Lower leg skin (tissue), 4 donors: ENCODE results near the gene NEUROD1. TPM values are rescaled to one million over a fixed set of nuclear protein-coding genes. Genes with fewer than 3 reads are reported as not detected.

ENCODE experiments used
- DNase-seq, 2 donors: peaks; one replicate each; pipeline ENCODE4 v3.0.0-alpha.2; 2019; ENCODE audit warnings: low spot score in 2 of 2
- H3K4me3 ChIP-seq: fragments of 200-600 bp; sonication (generic); 2 replicates; pipeline ENCODE4 v1.5.1; 2017; ENCODE audit warnings: mild to moderate bottlenecking, low read depth; ENCODE audit not compliant: poor library complexity, severe bottlenecking
- POLR2A ChIP-seq, 2 donors: fragments of 450-650 bp; IDR thresholded peaks; one replicate each; pipeline ENCODE4 v1.6.1; 2016 to 2017; ENCODE audit warnings: antibody characterized with exemption in 2 of 2, mild to moderate bottlenecking in 1 of 2, moderate library complexity in 1 of 2
- WGBS, 2 donors: methylation state at CpG; one replicate each; pipeline ENCODE4 v1.1.5; 2018; 5-methylcytosine and 5-hydroxymethylcytosine counted together
- intact Hi-C: fragments of 100-400 bp; cut with DNase I; formaldehyde crosslinking; loops from one replicate; pipeline ENCODE4 v1.15.0; 2023; ENCODE audit warnings: low total_unique reads
- total RNA-seq, 4 donors: library from RNA; depleted of rRNA; stranded (reverse); fragments of >200 nt; gene quantifications; one replicate each; pipeline ENCODE4 v1.1.0, GENCODE V29; 2016
- TF ChIP-seq, protein P1 (sequence below), 3 donors: fragments of 450-650 bp; IDR thresholded peaks; one replicate each; pipeline ENCODE4 v1.5.1; 2016; ENCODE audit warnings: antibody characterized with exemption in 3 of 3, mild to moderate bottlenecking in 3 of 3, moderate library complexity in 2 of 3

Gene NEUROD1
- total RNA-seq, 4 donors from 2014 or later: not detected

DNA sequence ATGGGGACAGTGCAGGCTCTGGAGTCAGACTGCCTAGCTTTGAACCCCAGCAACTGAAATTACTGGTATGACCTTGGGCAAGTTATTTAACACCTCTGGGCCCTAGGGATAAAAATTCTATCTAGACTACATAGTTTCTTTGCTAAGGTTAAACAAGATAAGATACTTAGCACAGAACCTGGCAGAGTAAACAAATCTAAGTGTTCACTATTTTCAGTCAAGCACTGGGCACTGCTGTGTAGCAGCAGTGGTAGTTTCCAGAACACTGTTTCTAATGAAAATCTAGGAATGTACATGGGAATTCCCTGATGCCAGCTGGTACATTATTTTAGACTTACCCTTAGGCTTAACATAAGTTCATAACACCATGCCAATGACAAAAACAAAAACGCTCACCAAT, 40.6 kb downstream of the NEUROD1 start:
- TF ChIP-seq, protein P1, sequence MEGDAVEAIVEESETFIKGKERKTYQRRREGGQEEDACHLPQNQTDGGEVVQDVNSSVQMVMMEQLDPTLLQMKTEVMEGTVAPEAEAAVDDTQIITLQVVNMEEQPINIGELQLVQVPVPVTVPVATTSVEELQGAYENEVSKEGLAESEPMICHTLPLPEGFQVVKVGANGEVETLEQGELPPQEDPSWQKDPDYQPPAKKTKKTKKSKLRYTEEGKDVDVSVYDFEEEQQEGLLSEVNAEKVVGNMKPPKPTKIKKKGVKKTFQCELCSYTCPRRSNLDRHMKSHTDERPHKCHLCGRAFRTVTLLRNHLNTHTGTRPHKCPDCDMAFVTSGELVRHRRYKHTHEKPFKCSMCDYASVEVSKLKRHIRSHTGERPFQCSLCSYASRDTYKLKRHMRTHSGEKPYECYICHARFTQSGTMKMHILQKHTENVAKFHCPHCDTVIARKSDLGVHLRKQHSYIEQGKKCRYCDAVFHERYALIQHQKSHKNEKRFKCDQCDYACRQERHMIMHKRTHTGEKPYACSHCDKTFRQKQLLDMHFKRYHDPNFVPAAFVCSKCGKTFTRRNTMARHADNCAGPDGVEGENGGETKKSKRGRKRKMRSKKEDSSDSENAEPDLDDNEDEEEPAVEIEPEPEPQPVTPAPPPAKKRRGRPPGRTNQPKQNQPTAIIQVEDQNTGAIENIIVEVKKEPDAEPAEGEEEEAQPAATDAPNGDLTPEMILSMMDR (IDR thresholded peaks at IDR 0.05): no peak
- no peak for TF ChIP-seq POLR2A (IDR thresholded peaks at IDR 0.05)
- intact Hi-C loops: no loop called here
- WGBS, 2 donors: 30 to 32% methylated on average over 1 of the region's 1 CpG
- H3K4me3 ChIP-seq: no peak overlapping the region
- DNase-seq: no peak

DNA sequence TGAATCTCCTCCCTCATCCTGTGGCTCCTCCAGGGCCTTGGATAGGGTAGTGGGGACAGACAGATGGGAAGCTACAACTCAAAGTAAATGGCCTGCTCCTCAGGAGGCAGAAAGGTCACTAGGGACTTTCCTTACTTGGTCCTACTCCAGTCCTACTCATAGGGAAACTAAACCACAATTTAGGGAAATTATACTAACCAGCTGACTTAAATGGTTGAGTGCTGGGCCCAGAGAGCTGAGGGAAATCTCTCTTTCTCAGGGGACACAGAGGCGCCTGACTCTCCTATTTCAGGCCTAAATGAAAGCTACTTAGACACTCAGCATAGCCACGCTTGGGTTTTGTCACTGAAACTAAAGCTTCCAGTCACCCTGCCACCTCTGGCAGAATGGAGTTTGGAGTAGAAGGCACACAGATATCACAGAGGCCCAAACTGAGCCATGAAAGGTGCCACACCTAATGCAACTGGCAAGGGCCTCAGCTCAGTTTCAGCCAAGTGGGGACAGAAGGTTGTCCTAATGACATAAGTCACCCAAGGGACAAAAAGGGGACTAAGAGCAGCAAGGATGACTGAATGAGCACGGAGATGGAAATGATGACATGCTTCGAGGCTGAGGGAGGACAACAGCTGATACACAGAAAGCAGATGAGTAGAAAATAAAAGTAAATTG, 47.5 kb downstream of the NEUROD1 start:
- intact Hi-C loops: no loop called here

DNA sequence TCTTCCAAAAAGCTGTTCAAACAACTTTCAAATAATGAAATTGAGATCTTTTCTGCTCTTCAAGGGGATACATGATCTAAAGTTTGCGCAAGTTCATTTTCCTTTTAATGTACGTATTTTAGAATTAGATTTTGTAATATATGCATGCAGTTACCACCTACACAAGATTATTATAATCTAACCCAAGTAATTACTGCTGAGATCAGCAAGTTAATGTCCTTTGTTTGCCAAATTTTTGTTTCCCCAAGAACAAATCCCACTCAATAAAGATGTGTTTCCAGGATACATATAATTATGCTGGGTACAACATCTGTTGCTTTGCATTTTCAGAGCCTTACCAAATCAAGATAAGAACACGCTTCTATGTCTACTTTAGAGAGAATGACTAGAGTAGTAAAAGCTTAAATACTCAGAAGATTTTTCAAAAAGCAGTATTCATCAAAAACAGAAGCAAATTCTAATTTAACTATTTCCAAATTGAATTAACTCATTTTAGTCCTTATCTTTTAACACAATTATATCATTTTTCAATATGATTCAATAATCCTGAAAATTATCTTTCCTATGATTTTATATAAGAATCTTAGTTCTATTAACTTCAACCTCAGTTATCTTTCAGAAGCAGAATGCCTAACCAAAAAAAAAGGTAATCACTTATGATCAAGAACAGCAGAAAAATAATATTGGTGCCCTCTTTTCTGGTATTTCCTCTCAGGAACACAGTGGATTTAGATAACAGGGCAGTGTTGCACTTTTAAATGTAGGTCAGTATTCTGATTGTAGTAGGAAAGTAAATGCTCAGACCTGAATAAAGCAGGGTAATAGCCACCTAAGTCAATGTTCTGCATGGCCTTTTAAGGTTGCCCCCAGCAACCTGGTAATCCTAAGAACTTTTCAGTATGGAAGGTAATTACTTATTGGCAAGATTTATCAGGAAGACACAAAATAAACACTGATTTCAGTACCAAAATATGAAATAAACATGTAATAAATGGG, 51.4 kb downstream of the NEUROD1 start:
- no peak for DNase-seq
- no peak overlapping the region for H3K4me3 ChIP-seq
- TF ChIP-seq POLR2A (IDR thresholded peaks at IDR 0.05): no peak
- TF ChIP-seq, protein P1 (IDR thresholded peaks at IDR 0.05): no peak
- whole genome bisulfite sequencing, 2 donors: 69 to 70% methylated on average over 3 of the region's 3 CpGs
- intact Hi-C loops: no loop called here

More for the DNA sequence above, 47.5 kb downstream of the NEUROD1 start:
- no peak for TF ChIP-seq POLR2A (IDR thresholded peaks at IDR 0.05)
- TF ChIP-seq, protein P1 (IDR thresholded peaks at IDR 0.05): no peak
- 91 to 93% methylated on average over 4 of the region's 4 CpGs for WGBS, 2 donors
- no peak overlapping the region for H3K4me3 ChIP-seq
- DNase-seq: no peak

DNA sequence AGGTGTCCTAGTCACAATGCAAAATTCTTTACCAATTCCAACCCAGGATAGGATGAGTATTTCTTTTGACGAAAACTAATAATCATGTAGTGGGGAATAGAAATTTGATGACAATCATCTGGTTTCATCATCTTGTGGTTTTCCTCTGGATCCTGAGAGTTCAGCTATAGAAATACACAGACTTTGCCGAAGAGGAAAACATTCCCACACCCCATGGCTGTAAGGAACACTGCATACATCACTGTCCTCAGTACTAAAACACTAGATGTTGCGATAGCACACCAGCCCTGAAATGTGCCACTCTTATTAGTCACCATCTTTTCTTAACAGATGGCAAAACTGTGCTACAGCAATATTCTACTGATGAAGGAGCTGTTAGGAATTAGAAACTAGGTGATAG, 52.8 kb downstream of the NEUROD1 start:
- no peak for DNase-seq
- TF ChIP-seq POLR2A (IDR thresholded peaks at IDR 0.05): no peak
- TF ChIP-seq, protein P1 (IDR thresholded peaks at IDR 0.05): no peak
- no peak overlapping the region for H3K4me3 ChIP-seq
- WGBS, 2 donors: 72 to 75% methylated on average over 3 of the region's 3 CpGs
- intact Hi-C loops: no loop called here

- no peak overlapping the region for H3K4me3 ChIP-seq
- intact Hi-C loops: no loop called here
- TF ChIP-seq, protein P1 (IDR thresholded peaks at IDR 0.05): no peak
- TF ChIP-seq POLR2A (IDR thresholded peaks at IDR 0.05): no peak
- no peak for DNase-seq
These were observed 53.6 kb downstream of the NEUROD1 start for GRCh38 chr2:181626671-181627070.

Other genes starting within 250 kb of the NEUROD1 start
- 1 to 10 TPM; 2.0 to 5.7 (median 3.9) TPM for gene ITGA4, start 223.1 kb downstream of the NEUROD1 start, total RNA-seq
- not detected for gene CERKL, start 23.4 kb downstream of the NEUROD1 start, total RNA-seq
- 100 to 1,000 TPM; 244 to 301 (median 256) TPM for gene ITPRID2, start 211.2 kb upstream of the NEUROD1 start, total RNA-seq